ENCODE results near the gene GSTM2.

The GSTM2 gene

GRCh38 chr1:109639063-109639840 lies 28.6 kb upstream of the GSTM2 start:
- POLR2A ChIA-PET: interaction anchor here (0.6 to 1.2 kb wide), 2 partner anchors 14 to 32 kb away, joined by 4 to 6 read pairs; no protein-coding TSS in a partner anchor
- no peak for DNase-seq (ENCODE audit: extremely low spot score)

GRCh38 chr1:109639841-109640184 lies 28.0 kb upstream of the GSTM2 start:
- TF ChIP-seq CTCF (IDR thresholded peaks at IDR 0.05; ENCODE audit: control extremely low read depth, extremely low read depth, low read depth, missing control alignments): no peak
- ChIA-PET POLR2A (interaction anchor here (1.1 to 1.8 kb wide), 3 partner anchors 15 to 344 kb away, joined by 4 to 5 read pairs (median 5); partner anchors contain the start of genes AHCYL1 and GNAI3), CTCF (interaction anchor here (0.5 to 16.8 kb wide), 95 partner anchors 11 to 477 kb away, joined by 3 to 370 read pairs (median 4); partner anchors contain the start of genes AHCYL1, AMPD2, ATXN7L2 and GNAI3)
- no peak for DNase-seq (ENCODE audit: extremely low spot score)

More at GRCh38 chr1:109639063-109639840, 28.6 kb upstream of the GSTM2 start:
- CTCF ChIA-PET: interaction anchor here (0.7 to 16.8 kb wide), 63 partner anchors 11 to 449 kb away, joined by 3 to 370 read pairs (median 7); partner anchors contain the start of genes AHCYL1, AMPD2, GNAI3 and GNAT2
- TF ChIP-seq CTCF (IDR thresholded peaks at IDR 0.05; ENCODE audit: control extremely low read depth, extremely low read depth, low read depth, missing control alignments): no peak

GRCh38 chr1:109640285-109640865 lies 27.5 kb upstream of the GSTM2 start:
- POLR2A ChIA-PET: interaction anchor here (1.1 to 1.8 kb wide), 3 partner anchors 15 to 344 kb away, joined by 4 to 5 read pairs (median 5); partner anchors contain the start of genes AHCYL1 and GNAI3
- peak; percentile 77 for DNase-seq (ENCODE audit: extremely low spot score)

GRCh38 chr1:109641078-109641740 lies 26.6 kb upstream of the GSTM2 start:
- DNase-seq (ENCODE audit: extremely low spot score): no peak
- ChIA-PET POLR2A (interaction anchor here (1.8 kb wide), 1 partner anchor 343 kb away, joined by 5 read pairs; the partner anchor contains the start of gene AHCYL1), CTCF (interaction anchor here (0.8 to 16.8 kb wide), 51 partner anchors 9 to 476 kb away, joined by 3 to 370 read pairs (median 8); partner anchors contain the start of genes AHCYL1, AMPD2, ATXN7L2 and CYB561D1)
- no peak for TF ChIP-seq CTCF (IDR thresholded peaks at IDR 0.05; ENCODE audit: control extremely low read depth, extremely low read depth, low read depth, missing control alignments)

More at GRCh38 chr1:109640285-109640865, 27.5 kb upstream of the GSTM2 start:
- CTCF ChIA-PET: interaction anchor here (0.5 to 16.8 kb wide), 97 partner anchors 10 to 477 kb away, joined by 3 to 370 read pairs (median 4); partner anchors contain the start of genes AHCYL1, AMPD2, ATXN7L2 and GNAI3
- peak; percentile 96 for TF ChIP-seq CTCF (IDR thresholded peaks at IDR 0.05; ENCODE audit: control extremely low read depth, extremely low read depth, low read depth, missing control alignments)

- POLR2A ChIA-PET: no interaction called here
- no peak for DNase-seq (ENCODE audit: extremely low spot score)
- no peak for TF ChIP-seq CTCF (IDR thresholded peaks at IDR 0.05; ENCODE audit: control extremely low read depth, extremely low read depth, low read depth, missing control alignments)
- CTCF ChIA-PET: interaction anchor here (0.9 to 16.8 kb wide), 21 partner anchors 9 to 369 kb away, joined by 3 to 370 read pairs (median 14); partner anchors contain the start of genes AHCYL1, AMPD2, CYB561D1 and GNAI3
Observed at GRCh38 chr1:109641861-109642260, 26.0 kb upstream of the GSTM2 start.

Measured in GM10248 (cell line).